ENCODE data around the gene LAMA1.

- TF ChIP-seq CTCF (IDR thresholded peaks at IDR 0.05; ENCODE audit: low read depth, low read length, poor library complexity, severe bottlenecking) (no peak), EZH2phosphoT487 (IDR thresholded peaks at IDR 0.05; ENCODE audit: borderline replicate concordance, low read length) (no peak)
Observed at GRCh38 chr18:7141287-7141686, 23.7 kb upstream of the LAMA1 start.
